ENCODE results near the gene TFPI. TPM values are rescaled to one million over a fixed set of nuclear protein-coding genes. Genes with fewer than 3 reads are reported as not detected.
A peak's percentile ranks its signal among the peaks of the same experiment; 100 is the strongest.

The TFPI gene
- total RNA-seq, 1 experiment from 2014 or later, result 129 TPM

DNA sequence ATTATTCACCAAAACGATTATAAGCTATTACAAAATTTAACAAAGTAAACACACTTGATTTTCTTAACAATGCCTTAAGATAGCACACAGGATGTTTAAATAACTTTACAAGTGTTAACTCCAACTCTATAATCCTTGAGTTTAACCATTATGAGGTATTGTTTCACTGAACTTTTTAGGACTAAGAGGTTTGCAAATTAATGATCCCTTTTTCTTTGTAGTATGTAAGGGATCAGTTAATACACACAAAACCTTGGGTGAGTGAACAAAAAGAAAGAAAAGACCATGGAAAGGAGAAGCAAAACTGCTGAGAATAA lies 21.5 kb upstream of the TFPI start:
- Histone ChIP-seq H3K27ac (ENCODE audit: low read length) (peak overlapping the region; percentile 91), H3K4me1 (ENCODE audit: control insufficient read depth, insufficient read depth, low read length) (peaks cover 37% of the 10 kb centered on the region), H3K9me3 (ENCODE audit: control insufficient read depth, insufficient read depth, low read depth, low read length) (no peaks in the 10 kb centered on the region), H3K4me3 (ENCODE audit: low read depth in 2 of 2, low read length in 2 of 2) (no peak overlapping the region), H3K27me3 (ENCODE audit: control insufficient read depth, insufficient read depth, low read length) (no peaks in the 10 kb centered on the region), H3K36me3 (ENCODE audit: control insufficient read depth, insufficient read depth, low read length) (no peaks in the 10 kb centered on the region)
- ChIA-PET POLR2A (interaction anchor here (0.9 kb wide), 1 partner anchor 76 kb away, joined by 3 read pairs; no protein-coding TSS in a partner anchor), CTCF (interaction anchor here (0.9 kb wide), 1 partner anchor 76 kb away, joined by 6 read pairs; no protein-coding TSS in a partner anchor)
- DNase-seq (ENCODE audit: low read depth, low spot score) (no peak), ATAC-seq (no peak)
- in situ Hi-C loops (cut with HindIII; ENCODE audit: low pct_unique_long_range_greater_than_20kb, low sequenced_read_pairs) (no loop called here), intact Hi-C loops (cut with micrococcal nuclease; ENCODE audit: unreplicated experiment) (loop anchor here (5.0 kb wide), 1 partner anchor 33 kb away; no protein-coding TSS in a partner anchor)
- TF ChIP-seq TCF7L2 (IDR thresholded peaks at IDR 0.05; ENCODE audit: low read depth, low read length) (0 out of 2 replicates have a peak, but pooled peaks have one; percentile 32), POLR2AphosphoS5 (IDR thresholded peaks at IDR 0.05; ENCODE audit: low read depth, low read length) (no peak)
- BruUV-seq (replicated peaks), result no TSS peak

GRCh38 chr2:187574969-187575750 lies 20.9 kb upstream of the TFPI start:
- H3K27me3 ChIP-seq (ENCODE audit: control insufficient read depth, insufficient read depth, low read length), result no peaks in the 10 kb centered on the region
- no peak; the same call in 1 of the 2 replicates for TF ChIP-seq TCF7L2 (IDR thresholded peaks at IDR 0.05; ENCODE audit: low read depth, low read length)
- TF ChIP-seq SIN3A (IDR thresholded peaks at IDR 0.05; ENCODE audit: borderline replicate concordance, insufficient read depth, low read depth, low read length), result no peak
- TF ChIP-seq CTCF (IDR thresholded peaks at IDR 0.05), result no peak
- TF ChIP-seq REST (IDR thresholded peaks at IDR 0.05; ENCODE audit: insufficient read depth in 1 of 2, low read depth in 2 of 2, low read length in 1 of 2), result no peak
- no peak for TF ChIP-seq POLR2AphosphoS5 (IDR thresholded peaks at IDR 0.05; ENCODE audit: low read depth, low read length)
- no peak for DNase-seq (ENCODE audit: low read depth, low spot score)
- in situ Hi-C loops (cut with HindIII; ENCODE audit: low pct_unique_long_range_greater_than_20kb, low sequenced_read_pairs), result no loop called here
- H3K4me1 ChIP-seq (ENCODE audit: control insufficient read depth, insufficient read depth, low read length), result peaks cover 36% of the 10 kb centered on the region
- ChIA-PET POLR2A (interaction anchor here (0.6 to 0.9 kb wide), 2 partner anchors 74 to 75 kb away, joined by 3 read pairs; no protein-coding TSS in a partner anchor), CTCF (interaction anchor here (0.9 kb wide), 1 partner anchor 76 kb away, joined by 6 read pairs; no protein-coding TSS in a partner anchor)
- no peaks in the 10 kb centered on the region for H3K9me3 ChIP-seq (ENCODE audit: control insufficient read depth, insufficient read depth, low read depth, low read length)
- no TSS peak for BruUV-seq (replicated peaks)
- no peak overlapping the region for H3K4me3 ChIP-seq (ENCODE audit: low read depth in 2 of 2, low read length in 2 of 2)
- no peaks in the 10 kb centered on the region for H3K36me3 ChIP-seq (ENCODE audit: control insufficient read depth, insufficient read depth, low read length)
- intact Hi-C loops (cut with micrococcal nuclease; ENCODE audit: unreplicated experiment), result loop anchor here (5.0 kb wide), 1 partner anchor 33 kb away; no protein-coding TSS in a partner anchor
- peak; percentile 56 for ATAC-seq
- peak overlapping the region; percentile 91 for H3K27ac ChIP-seq (ENCODE audit: low read length)

GRCh38 chr2:187573722-187574121 lies 19.5 kb upstream of the TFPI start:
- ChIA-PET POLR2A (no interaction called here), CTCF (no interaction called here)
- intact Hi-C loops (cut with micrococcal nuclease; ENCODE audit: unreplicated experiment) (no loop called here), in situ Hi-C loops (cut with HindIII; ENCODE audit: low pct_unique_long_range_greater_than_20kb, low sequenced_read_pairs) (no loop called here)
- Histone ChIP-seq H3K4me1 (ENCODE audit: control insufficient read depth, insufficient read depth, low read length) (peaks cover 42% of the 10 kb centered on the region), H3K4me3 (ENCODE audit: low read depth in 2 of 2, low read length in 2 of 2) (no peak overlapping the region), H3K27ac (ENCODE audit: low read length) (peak overlapping the region; percentile 91; the same call in 1 of the 2 replicates), H3K9me3 (ENCODE audit: control insufficient read depth, insufficient read depth, low read depth, low read length) (no peaks in the 10 kb centered on the region), H3K27me3 (ENCODE audit: control insufficient read depth, insufficient read depth, low read length) (no peaks in the 10 kb centered on the region), H3K36me3 (ENCODE audit: control insufficient read depth, insufficient read depth, low read length) (no peaks in the 10 kb centered on the region)
- no TSS peak for BruUV-seq (replicated peaks)
- ATAC-seq (no peak), DNase-seq (ENCODE audit: low read depth, low spot score) (no peak)
- TF ChIP-seq SIN3A (IDR thresholded peaks at IDR 0.05; ENCODE audit: borderline replicate concordance, insufficient read depth, low read depth, low read length) (no peak), REST (IDR thresholded peaks at IDR 0.05; ENCODE audit: insufficient read depth in 1 of 2, low read depth in 2 of 2, low read length in 1 of 2) (no peak), CTCF (IDR thresholded peaks at IDR 0.05) (no peak), TCF7L2 (IDR thresholded peaks at IDR 0.05; ENCODE audit: low read depth, low read length) (no peak), POLR2AphosphoS5 (IDR thresholded peaks at IDR 0.05; ENCODE audit: low read depth, low read length) (no peak)

All from Panc1 (cell line).